GM18520 (cell line): ENCODE data around the gene NFATC1.
A peak's percentile ranks its signal among the peaks of the same experiment; 100 is the strongest.

Experiments used
- ATAC-seq: cut with Tn5 transposase; IDR thresholded peaks from one replicate; pipeline ENCODE4 v1.9.1; 2021; ENCODE audit not compliant: unreplicated experiment

The NFATC1 gene

GRCh38 chr18:79403723-79404566, 8.2 kb downstream of the NFATC1 start:
- no peak for ATAC-seq

DNA sequence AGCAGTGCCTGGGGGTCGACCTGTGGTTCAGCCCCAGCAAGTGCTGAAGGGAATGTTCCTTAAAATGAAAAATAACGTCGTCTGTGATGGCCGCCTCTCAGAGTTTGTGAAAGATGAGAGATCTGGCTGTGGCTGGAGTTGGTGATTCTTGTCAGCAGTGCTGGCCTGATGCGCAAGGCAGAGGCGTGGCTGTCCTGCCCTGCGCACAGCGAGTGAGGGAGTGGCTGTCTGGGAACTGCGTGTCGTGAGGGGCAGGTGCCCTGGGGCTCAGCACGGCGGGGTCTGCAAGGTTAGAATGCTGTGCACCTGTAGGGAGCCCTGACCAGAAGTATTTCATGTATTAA, 8.8 kb downstream of the NFATC1 start:
- no peak for ATAC-seq

DNA sequence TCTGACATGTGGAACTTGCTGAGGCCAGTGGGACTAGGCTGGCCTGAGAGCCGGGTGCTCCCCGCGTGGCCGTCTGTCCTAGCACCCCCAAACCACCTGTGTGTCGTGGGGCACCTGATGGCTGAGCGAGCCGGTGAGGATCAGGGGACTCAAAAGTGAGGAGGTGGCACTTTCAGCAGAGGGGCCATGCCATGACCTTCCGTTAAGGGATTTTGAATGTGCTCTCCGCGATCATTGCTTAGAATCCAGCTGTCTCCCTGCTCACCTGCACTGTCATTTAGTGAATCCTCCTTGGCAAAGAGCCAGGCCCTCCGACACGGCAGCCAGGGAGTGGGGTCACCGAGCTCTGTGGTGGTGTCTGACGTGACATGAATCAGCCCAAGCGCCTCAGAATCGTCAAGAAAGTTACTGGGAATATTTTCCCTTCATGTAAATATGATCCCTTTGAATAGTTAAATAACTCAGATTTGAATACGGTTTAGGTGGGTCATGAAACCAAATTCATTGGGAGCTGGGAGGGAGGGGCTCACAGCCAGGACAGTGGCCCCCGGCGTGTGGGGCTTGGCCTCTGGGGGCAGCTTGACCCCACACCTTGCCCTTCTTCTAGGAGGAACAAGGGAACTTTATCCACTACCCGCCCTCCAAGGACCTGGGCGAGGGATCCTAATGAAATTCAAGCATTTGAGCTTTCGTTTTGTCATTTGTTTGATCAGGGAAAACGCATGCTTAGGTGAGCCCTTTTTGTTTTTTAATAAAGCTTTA, 9.5 kb downstream of the NFATC1 start:
- no peak for ATAC-seq

DNA sequence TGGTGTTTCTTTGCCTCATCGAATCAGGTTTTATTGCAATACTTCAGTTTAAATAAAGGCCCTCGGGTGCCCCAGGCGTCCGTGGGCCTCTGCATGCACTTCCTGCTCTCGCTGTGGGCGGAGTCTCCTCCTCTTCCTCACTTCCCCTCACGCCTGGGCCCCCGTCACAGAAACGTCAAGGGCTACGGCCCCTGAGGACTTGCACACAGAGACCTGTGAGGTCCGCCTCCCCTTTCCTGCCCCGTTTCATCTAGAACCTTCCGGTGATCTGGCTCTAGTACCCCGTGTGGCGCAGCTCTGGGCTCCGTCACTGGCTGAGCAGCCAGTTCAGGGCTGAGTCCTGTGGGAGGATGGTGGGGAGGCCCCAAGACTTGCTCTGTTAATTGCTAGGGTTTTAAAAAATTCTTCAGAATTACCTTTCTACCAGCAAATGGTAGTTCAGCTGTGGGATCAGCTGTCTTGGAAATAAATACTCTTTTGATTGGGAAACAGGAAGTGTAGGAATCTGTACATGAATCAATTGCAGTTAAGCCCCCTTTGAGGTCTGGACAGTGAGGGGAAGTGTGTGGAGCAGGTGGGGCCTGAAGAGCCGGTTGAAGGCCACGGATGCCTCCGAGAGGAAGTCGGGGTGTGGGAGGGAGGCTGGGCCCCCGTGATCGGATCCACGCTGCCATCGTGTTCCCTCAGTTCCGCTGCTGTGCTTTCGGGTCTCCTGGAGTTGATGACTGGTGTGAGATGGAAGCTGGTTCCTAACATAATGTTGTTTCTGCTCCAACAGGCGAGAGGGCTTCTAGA, 10.2 kb downstream of the NFATC1 start:
- peak; percentile 59 for ATAC-seq

DNA sequence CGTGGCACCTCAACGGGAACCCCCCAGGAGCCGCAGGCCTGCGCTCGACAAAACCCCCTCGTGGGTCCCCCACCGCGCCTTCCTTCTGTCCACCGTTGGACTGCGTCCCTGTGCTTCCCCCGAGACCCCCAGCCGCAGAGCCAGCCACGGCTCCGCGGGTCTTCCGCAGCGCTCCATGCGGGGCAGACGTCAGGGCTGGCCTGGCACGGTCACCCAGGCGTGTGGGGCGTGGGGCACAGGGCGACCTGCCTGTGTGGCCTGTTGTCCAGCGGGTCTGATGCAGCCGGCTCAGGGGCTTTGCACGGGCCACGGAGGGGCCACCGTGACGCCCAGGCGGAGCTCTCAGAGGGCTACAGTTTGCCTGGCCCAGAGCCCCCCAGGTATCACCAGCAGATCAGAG, 11.0 kb downstream of the NFATC1 start:
- no peak for ATAC-seq

DNA sequence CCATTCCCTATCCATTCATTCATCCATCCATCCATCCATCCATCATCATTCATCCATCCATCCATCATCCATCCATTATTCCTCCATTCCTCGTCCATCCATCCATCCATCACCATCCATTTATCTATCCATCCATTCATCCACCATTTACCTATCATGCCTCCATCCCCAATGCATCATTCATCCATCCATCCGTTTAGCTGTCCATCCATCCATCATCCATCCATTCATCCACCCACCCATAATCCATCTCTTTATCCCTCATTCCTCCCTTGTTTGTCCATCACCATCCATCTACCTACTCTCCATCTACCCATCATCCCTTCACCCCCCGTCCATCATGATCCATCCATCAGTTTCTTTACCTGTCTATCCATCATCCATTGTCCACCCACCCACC, 13.6 kb downstream of the NFATC1 start:
- ATAC-seq: no peak

- no peak for ATAC-seq
Observed at GRCh38 chr18:79410171-79410641, 14.5 kb downstream of the NFATC1 start.

DNA sequence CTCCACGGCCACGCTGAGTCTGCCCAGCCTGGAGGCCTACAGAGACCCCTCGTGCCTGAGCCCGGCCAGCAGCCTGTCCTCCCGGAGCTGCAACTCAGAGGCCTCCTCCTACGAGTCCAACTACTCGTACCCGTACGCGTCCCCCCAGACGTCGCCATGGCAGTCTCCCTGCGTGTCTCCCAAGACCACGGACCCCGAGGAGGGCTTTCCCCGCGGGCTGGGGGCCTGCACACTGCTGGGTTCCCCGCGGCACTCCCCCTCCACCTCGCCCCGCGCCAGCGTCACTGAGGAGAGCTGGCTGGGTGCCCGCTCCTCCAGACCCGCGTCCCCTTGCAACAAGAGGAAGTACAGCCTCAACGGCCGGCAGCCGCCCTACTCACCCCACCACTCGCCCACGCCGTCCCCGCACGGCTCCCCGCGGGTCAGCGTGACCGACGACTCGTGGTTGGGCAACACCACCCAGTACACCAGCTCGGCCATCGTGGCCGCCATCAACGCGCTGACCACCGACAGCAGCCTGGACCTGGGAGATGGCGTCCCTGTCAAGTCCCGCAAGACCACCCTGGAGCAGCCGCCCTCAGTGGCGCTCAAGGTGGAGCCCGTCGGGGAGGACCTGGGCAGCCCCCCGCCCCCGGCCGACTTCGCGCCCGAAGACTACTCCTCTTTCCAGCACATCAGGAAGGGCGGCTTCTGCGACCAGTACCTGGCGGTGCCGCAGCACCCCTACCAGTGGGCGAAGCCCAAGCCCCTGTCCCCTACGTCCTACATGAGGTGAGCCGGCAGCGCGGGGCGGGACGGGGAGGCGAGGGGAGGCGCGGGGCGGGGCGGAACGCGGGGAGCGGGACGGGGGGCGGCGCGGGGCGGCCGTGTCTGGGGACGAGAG, 15.2 kb downstream of the NFATC1 start:
- ATAC-seq: no peak

- no peak for ATAC-seq
Observed at GRCh38 chr18:79411614-79412526, 16.1 kb downstream of the NFATC1 start.

DNA sequence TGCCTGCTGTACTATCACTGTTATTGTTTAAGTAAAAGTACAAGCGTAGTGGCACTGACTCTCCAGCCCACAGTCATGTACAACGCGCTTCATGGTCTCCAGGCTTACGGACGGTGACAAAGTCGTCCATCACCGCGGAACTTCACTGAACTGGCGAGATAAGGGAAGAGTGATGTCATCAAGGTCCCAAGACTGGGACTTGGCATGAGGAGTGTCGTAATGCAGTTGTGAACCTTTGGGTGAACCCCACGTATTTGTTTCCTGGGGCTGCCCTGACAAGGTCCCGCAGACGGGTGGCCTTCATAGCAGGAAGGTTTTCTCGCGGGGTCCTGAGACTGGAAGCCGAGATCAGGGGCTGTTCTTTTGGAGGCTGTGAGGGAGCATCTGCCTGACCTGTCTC, 17.3 kb downstream of the NFATC1 start:
- no peak for ATAC-seq

GRCh38 chr18:79413426-79413825, 17.7 kb downstream of the NFATC1 start:
- ATAC-seq: no peak

GRCh38 chr18:79413901-79414300, 18.2 kb downstream of the NFATC1 start:
- ATAC-seq: no peak

DNA sequence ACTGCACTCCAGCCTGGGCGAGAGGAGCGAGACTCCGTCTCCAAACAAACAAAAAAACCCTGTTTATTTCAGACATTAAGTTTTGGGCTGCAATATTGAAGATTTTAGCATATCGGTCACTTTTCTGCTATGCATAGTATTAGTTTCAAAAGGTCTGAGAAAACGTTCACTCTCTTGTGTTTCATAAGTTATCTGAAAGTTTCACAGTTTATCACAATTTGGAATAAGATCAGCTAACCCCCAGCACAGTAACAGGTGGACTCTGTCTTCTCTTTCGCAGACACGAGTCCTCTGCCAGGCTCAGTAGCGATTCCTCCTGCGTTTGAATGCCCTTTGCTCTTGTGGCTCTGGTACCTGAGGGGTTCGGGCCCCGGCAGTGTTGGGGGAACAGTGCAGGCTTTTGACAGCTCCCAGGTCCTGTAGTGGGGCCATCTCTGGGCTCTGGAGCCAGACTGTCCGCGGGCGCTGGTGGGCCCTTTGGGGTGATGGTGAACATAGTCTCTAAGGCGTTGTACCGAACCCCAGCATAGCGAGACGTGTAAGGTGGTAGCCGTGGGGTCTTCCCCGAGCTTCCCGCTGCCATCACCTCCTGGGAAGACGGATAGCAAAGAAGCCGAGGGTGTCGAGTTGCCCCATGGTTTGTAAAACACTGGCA, 20.4 kb downstream of the NFATC1 start:
- no peak for ATAC-seq

GRCh38 chr18:79416677-79417052, 20.9 kb downstream of the NFATC1 start:
- ATAC-seq: no peak

DNA sequence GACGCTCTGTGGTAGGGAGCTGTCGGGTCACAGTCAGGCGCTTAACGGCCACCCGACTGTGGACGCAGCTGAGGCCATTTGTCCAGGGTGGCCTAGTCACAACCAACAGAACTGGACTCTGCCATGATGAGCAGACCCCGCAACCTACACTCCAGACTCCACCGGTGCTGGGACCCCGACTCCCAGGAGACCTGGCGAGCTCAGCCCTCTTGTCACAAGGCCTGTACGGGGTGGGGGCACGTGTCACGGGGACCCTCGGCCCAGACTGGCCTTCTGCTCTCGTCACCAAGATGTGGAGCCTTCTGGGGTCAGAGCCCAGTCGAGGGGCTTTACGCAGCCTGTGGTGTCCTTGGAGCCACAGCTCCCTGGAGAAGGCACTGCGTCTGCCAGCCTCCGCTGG, 22.5 kb downstream of the NFATC1 start:
- no peak for ATAC-seq

DNA sequence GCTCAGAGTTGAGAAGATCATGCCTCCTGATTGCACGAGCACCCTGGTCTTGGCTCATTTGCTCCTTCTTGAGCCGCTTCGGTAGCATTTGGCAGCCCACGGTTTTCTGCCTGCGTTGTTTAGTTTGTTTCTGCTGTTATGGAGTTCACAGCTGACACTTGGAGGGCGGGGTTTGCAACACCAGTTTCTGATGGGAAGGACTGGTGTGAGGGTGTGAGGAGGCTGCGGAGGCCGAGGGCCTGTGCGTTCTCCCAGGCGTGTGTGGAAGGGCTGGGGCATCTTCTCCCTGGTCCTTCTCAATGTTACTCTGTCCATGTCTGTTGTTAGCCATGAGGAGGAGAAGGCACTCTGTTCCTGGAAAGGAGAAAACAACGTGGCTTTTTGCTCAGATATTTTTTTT, 22.9 kb downstream of the NFATC1 start:
- ATAC-seq: no peak

DNA sequence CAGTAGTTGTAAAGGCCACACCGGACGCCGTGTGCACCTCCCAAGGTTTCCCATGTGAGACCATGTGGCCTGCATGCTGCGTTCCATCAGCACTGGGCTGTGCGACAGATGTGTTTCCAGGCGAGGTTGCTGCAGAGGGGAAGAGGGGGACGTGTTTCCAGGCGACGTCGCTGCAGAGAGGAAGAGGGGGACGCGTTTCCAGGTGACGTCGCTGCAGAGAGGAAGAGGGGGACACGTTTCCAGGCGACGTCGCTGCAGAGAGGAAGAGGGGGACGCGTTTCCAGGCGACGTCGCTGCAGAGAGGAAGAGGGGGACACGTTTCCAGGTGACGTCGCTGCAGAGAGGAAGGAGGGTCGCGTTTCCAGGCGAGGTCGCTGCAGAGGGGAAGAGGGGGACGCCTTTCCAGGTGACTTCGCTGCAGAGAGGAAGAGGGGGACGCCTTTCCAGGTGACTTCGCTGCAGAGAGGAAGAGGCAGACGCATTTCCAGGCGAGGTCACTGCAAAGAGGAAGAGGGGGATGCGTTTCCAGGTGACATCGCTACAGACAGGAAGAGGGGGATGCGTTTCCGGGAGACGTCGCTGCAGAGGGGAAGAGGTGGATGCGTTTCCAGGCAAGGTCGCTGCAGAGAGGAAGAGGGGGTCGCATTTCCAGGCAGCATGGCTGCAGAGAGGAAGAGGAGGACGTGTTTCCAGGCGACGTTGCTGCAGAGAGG, 24.5 kb downstream of the NFATC1 start:
- ATAC-seq: no peak

- ATAC-seq: no peak
Observed at GRCh38 chr18:79421275-79421857, 25.6 kb downstream of the NFATC1 start.
